ENCODE results near the gene DCK. TPM values are rescaled to one million over a fixed set of nuclear protein-coding genes. Genes with fewer than 3 reads are reported as not detected.

Gene DCK
- total and polyA plus RNA-seq, 2 of the 4 experiments (the other 2 are of a cell fraction) = 7.0 to 8.9 TPM

- H3K9me1 ChIP-seq (ENCODE audit: insufficient read depth, low read length) = no peaks in the 10 kb centered on the region
- TF ChIP-seq NFE2L2 (IDR thresholded peaks at IDR 0.05; ENCODE audit: low read depth, low read length) (no peak), FOS (IDR thresholded peaks at IDR 0.05; ENCODE audit: low read depth, low read length) (no peak), CHD1 (IDR thresholded peaks at IDR 0.05; ENCODE audit: low read depth, low read length) (no peak), MAZ (IDR thresholded peaks at IDR 0.05; ENCODE audit: borderline replicate concordance, low read depth, low read length) (no peak), CTCF (conservative IDR thresholded peaks at IDR 0.05; ENCODE audit: low read depth, low read length) (no peak), CEBPB (IDR thresholded peaks at IDR 0.05; ENCODE audit: low read depth, low read length) (no peak), RAD21 (IDR thresholded peaks at IDR 0.05; ENCODE audit: low read length) (no peak), MXI1 (IDR thresholded peaks at IDR 0.05; ENCODE audit: borderline replicate concordance, low read depth, low read length) (no peak), RFX5 (IDR thresholded peaks at IDR 0.05; ENCODE audit: low read depth, low read length) (no peak), SMC3 (IDR thresholded peaks at IDR 0.05; ENCODE audit: low read depth, low read length) (no peak), ELK1 (IDR thresholded peaks at IDR 0.05; ENCODE audit: borderline replicate concordance, low read depth, low read length) (no peak), POLR2A (IDR thresholded peaks at IDR 0.05; ENCODE audit: low read depth, low read length) (no peak), BHLHE40 (IDR thresholded peaks at IDR 0.05; ENCODE audit: low read depth, low read length) (no peak)
- H2BK20ac ChIP-seq (ENCODE audit: low read depth, low read length) = no peak overlapping the region
- no peak overlapping the region for H4K91ac ChIP-seq (ENCODE audit: insufficient read depth, low read depth, low read length)
- H3K27me3 ChIP-seq (ENCODE audit: control insufficient read depth, insufficient read depth, low read length) = no peaks in the 10 kb centered on the region
- H3K9me3 ChIP-seq (ENCODE audit: control insufficient read depth, insufficient read depth, low read length) = no peaks in the 10 kb centered on the region
- H2BK5ac ChIP-seq (ENCODE audit: low read depth, low read length, poor library complexity, severe bottlenecking) = no peak overlapping the region
- no peak overlapping the region for H2AK9ac ChIP-seq (replicated peaks; ENCODE audit: low read depth, low read length, poor library complexity)
- H3K18ac ChIP-seq (ENCODE audit: low read depth, low read length) = no peak overlapping the region
- H3K27ac ChIP-seq (ENCODE audit: insufficient read depth, low read length) = no peak overlapping the region
- H3K56ac ChIP-seq (ENCODE audit: extremely low read depth, insufficient read depth, low read length) = no peak overlapping the region
- H3K23ac ChIP-seq (ENCODE audit: low read depth, low read length) = no peak overlapping the region
- H2BK15ac ChIP-seq (ENCODE audit: low read depth, low read length) = no peak overlapping the region
- no peak overlapping the region for H2AFZ ChIP-seq (replicated peaks; ENCODE audit: low read length, poor library complexity)
- no peak overlapping the region for H2BK120ac ChIP-seq (ENCODE audit: low read depth, low read length)
- DNase-seq (peak; percentile 23), ATAC-seq (ENCODE audit: low read depth) (no peak)
- no TSS peak for BruUV-seq (replicated peaks)
- H2AK5ac ChIP-seq (ENCODE audit: low read depth, low read length) = no peak overlapping the region
- H4K20me1 ChIP-seq (ENCODE audit: insufficient read depth, low read length) = no peaks in the 10 kb centered on the region
- 0 out of 2 replicates have a peak, but pooled peaks cover 1% of the 10 kb centered on the region for H3K36me3 ChIP-seq (ENCODE audit: control insufficient read depth, insufficient read depth, low read length)
- no peak overlapping the region for H3K14ac ChIP-seq (replicated peaks; ENCODE audit: low read depth, low read length)
- no peak overlapping the region for H3K4ac ChIP-seq (ENCODE audit: low read depth, low read length)
- H3K9ac ChIP-seq (ENCODE audit: low read depth, low read length) = no peak overlapping the region
- no CpG with 5 or more reads among the region's 1 CpG for WGBS, 2 experiments (ENCODE audit: extremely low coverage in 2 of 2, insufficient read length in 1 of 2)
- H3K79me1 ChIP-seq (ENCODE audit: low read depth in 1 of 2, low read length in 2 of 2) = peaks cover 10 to 15% of the 10 kb centered on the region in 2 experiments
- H3K4me2 ChIP-seq (ENCODE audit: low read depth, low read length) = no peak overlapping the region
- dilution Hi-C loops (cut with HindIII; ENCODE audit: low sequenced_read_pairs, unreplicated experiment) (no loop called here), in situ Hi-C loops (cut with MboI; ENCODE audit: low sequenced_read_pairs) (no loop called here), intact Hi-C loops (cut with micrococcal nuclease) (no loop called here)
- POLR2A ChIA-PET (ENCODE audit: unreplicated experiment) = no interaction called here
- peaks cover 2% of the 10 kb centered on the region for H3K4me1 ChIP-seq (ENCODE audit: control insufficient read depth, insufficient read depth, low read length)
- no peak overlapping the region for H3K4me3 ChIP-seq (ENCODE audit: insufficient read depth, low read depth, low read length)
- CTCF ChIA-PET = no interaction called here
- H4K8ac ChIP-seq (ENCODE audit: low read depth in 2 of 2, low read length in 2 of 2) = no peak overlapping the region
- H4K5ac ChIP-seq (ENCODE audit: low read depth, low read length) = no peak overlapping the region
These were observed 27.2 kb downstream of the DCK start for GRCh38 chr4:71020611-71021010.
